K562 (cell line): ENCODE results near the gene SYNRG. TPM values are rescaled to one million over a fixed set of nuclear protein-coding genes. Genes with fewer than 3 reads are reported as not detected.

Source experiments
- AFF1 ChIP-seq, 2 experiments: fragments of 450-650 bp; IDR thresholded peaks; 2 replicates each; pipeline ENCODE4 v1.6.1; 2018; ENCODE audit warnings: mild to moderate bottlenecking in 2 of 2, low read depth in 1 of 2; ENCODE audit not compliant: partially characterized antibody in 2 of 2
- RERE ChIP-seq: sonication (generic); formaldehyde crosslinking; IDR thresholded peaks from 2 replicates; pipeline ENCODE4 v1.8.0; 2023; ENCODE audit warnings: missing genetic modification reagents, mild to moderate bottlenecking, borderline replicate concordance
- REST ChIP-seq, 2 experiments: fragments of 450-650 bp; formaldehyde crosslinking in 1 of 2; IDR thresholded peaks; 2 replicates each; pipeline versions ENCODE4 v1.4.0 to v1.6.1; 2014 to 2020; ENCODE audit warnings: mild to moderate bottlenecking in 2 of 2, borderline replicate concordance in 1 of 2, low read depth in 1 of 2
- TCF3 ChIP-seq: sonication (generic); formaldehyde crosslinking; IDR thresholded peaks from 2 replicates; pipeline ENCODE4 v1.4.0; 2020; ENCODE audit warnings: mild to moderate bottlenecking, missing genetic modification reagents
- TCF7 ChIP-seq: sonication (generic); IDR thresholded peaks from 2 replicates; pipeline ENCODE4 v1.6.1; 2016; ENCODE audit warnings: antibody characterized with exemption, borderline replicate concordance
- TSC22D4 ChIP-seq: fragments of 450-650 bp; IDR thresholded peaks from 2 replicates; pipeline ENCODE4 v1.6.1; 2016; ENCODE audit warnings: missing genetic modification characterization, missing biosample characterization, control low read depth
- ZBTB7A ChIP-seq: IDR thresholded peaks from 2 replicates; pipeline ENCODE4 v1.6.1; 2011; ENCODE audit warnings: low read depth, mild to moderate bottlenecking, low read length, moderate library complexity, borderline replicate concordance; ENCODE audit not compliant: control insufficient read depth
- polyA plus RNA-seq, 8 experiments: library from polyadenylated mRNA; depleted of rRNA in 4 of 8; stranded (reverse) in 5 of 8; unstranded in 3 of 8; fragments of >200 nt; fragmentation: Nextera tagmentation in 2 of 8; fragmentation: Illumina TruSeq in 1 of 8; extraction: Ambion mirVana in 2 of 8; extraction: Trizol in 1 of 8; gene quantifications; 2 replicates each; pipeline versions ENCODE4 v1.2.1 to v1.2.3, GENCODE V29; 2011 to 2014; ENCODE audit warnings: inconsistent platforms in 1 of 8, missing spikeins in 1 of 8
- total RNA-seq, 7 experiments: library from RNA; depleted of rRNA in 6 of 7; stranded (reverse); fragments of >200 nt in 6 of 7; fragmentation: Illumina TruSeq in 2 of 7; extraction: Trizol in 2 of 7; gene quantifications; 2 replicates each; pipeline versions ENCODE4 v1.2.1 to v1.2.3, GENCODE V29; 2011 to 2021; ENCODE audit warnings: low replicate concordance in 1 of 7

SYNRG gene
- total and polyA plus RNA-seq, 9 of the 15 experiments (the other 6 are each of a cell fraction or from before 2014, with no cell fraction given) = 2.9 to 28.2 (median 15.1) TPM

GRCh38 chr17:37609170-37610040 is at the start of gene SYNRG (continued):
- TF ChIP-seq RERE (CRISPR knock-in tag) (no peak), ZBTB7A (peak; percentile 48; the same call in 1 of the 2 replicates), REST (IDR thresholded peaks at IDR 0.05; ENCODE audit: borderline replicate concordance) (peak; percentile 98), REST (CRISPR knock-in tag; IDR thresholded peaks at IDR 0.05; ENCODE audit: low read depth) (no peak), TSC22D4 (no peak), TCF7 (0 out of 2 replicates have a peak, but pooled peaks have one; percentile 29), TCF3 (CRISPR knock-in tag) (peak; percentile 84), AFF1 (IDR thresholded peaks at IDR 0.05; ENCODE audit: low read depth in 1 of 2, partially characterized antibody in 2 of 2) (no peak)
